ENCODE measurements around the gene DLG2.
"Not testable (repeated sequence)": the region's sequence is repeated elsewhere in the genome, so short reads cannot be mapped to it uniquely, and the experiment has no call there.

The DLG2 gene

DNA sequence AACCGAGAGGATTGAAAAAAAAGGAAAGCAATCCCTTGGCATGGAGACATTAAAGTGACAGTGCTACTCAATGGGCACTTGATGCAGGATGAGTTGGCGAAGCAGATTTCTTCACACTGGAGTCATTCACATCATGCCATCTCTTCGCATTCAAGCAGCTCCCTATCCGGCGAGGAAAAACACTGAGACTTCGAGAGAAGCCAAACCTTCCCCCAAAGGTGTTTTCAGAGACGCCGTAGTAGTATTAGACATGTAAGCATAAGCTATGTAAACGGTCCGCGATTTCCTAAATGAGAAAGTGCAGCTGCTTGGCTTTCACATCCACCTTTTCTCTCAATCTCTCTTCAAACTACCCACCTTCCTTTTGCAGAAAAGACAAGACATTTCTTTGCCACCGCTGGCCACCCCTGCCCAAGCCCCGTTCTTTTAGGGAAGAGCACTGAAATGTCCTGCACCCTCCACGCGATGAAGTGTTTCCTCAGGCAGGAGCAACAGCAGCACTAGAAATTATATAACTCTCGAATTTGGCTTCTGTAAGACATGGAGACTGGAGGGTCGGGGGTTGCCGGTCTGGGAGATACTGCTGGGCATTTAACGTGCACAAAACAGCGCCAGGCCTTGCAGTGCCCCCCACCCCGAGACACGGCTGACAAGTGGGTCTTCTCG lies at the start of gene DLG2:
DLG2 (minus strand) TSS at position 13 of the 666 bp plus-strand sequence.
- DNase-seq: no peak

DNA sequence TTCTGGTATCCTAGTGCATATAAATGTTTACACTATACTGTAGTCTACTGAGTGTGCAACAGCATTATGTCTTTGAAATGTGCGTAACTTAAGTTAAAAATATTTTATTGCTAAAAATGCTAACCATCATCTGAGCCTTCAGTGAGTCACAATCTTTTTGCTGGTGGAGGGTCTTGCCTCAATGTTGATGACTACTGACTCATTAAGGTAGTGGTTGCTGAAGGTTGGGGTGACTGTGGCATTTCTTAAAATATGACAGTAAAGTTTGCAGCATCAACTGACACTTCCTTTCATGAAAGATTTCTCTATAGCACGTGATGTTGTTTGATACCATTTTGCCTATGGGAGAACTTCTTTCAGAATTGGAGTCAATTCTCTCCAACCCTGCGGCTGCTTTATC lies 46.2 kb upstream of the DLG2 start:
- DNase-seq: no peak

DNA sequence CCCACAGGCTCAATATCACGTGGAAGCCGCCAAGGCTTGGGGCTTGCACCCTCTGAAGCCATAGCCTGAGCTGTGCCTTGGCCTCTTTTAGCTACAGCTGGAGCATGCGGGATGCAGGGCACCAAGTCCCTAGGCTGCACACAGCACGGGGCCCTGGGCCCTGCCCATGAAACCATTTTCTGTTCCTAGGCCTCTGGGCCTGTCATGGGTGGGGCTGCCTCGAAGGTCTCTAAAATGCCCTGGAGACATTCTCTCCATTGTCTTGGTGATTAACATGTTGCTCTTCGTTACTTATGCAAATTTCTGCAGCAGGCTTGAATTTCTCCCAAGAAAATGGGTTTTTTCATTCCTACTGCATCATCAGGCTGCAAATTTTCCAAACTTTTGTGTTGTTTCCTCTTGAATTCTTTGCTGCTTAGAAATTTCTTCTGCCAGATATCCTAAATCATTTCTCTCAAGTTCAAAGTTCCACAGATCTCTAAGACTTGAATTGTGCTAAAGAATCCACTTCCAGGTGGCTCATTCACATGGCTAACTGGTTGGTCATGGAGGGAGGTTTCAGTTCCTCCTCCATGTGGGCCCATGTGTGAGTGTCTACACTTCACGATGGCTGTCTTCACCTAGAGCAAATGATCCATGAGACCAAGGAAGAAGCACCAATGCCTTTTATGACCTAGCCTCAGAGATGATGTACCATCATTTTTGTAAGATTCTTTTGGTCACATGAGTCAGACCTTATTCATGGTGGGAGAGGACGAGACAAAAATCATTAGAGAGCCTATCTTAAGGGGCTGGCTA lies 45.2 kb upstream of the DLG2 start:
- no peak for DNase-seq

DNA sequence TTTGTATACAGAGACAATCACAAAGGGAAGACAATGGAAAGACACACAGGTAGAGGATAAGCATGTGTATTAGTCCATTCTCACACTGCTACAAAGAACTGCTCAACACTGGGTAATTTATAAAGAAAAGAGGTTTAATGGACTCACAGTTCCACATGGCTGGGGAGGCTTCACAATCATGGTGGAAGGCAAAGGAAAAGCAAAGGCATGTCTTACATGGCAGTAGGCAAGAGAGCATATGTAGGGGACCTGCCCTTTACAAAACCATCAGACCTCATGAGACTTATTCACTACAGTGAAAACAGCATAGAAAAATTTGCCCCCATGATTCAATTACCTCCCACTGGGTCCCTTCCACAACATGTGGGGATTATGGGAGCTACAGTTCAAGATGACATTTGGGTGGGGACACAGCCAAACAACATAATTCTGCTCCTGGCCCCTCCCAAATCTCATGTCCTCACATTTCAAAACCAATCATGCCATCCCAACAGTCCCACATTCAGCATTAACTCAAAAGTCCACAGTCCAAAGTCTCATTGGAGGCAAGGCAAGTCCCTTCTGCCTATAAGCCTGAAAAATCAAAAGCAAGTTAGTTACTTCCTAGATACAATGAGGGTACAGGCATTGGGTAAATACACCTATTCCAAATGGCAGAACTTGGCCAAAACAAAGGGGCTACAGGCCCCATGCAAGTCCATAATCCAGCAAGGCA lies 44.0 kb upstream of the DLG2 start:
- not testable (repeated sequence) for DNase-seq

DNA sequence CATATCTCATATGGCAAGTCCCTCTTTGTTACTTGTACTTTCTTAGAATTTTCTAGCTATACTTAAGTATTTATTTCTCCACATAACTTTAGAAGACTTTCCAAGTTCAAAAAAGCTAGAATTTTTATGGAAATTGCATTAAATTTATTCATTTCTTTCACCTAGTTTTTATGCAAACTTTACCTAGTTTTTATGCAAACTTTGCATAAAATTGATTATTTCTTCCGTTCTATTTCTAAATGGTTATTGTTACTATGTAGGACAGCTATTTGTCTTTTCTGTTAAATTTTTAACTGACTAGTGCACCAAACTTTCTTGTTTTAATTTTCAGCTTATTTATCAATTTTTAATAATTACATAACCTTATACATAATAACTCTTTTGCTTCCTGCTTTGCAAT lies 41.0 kb upstream of the DLG2 start:
- DNase-seq: no peak

DNA sequence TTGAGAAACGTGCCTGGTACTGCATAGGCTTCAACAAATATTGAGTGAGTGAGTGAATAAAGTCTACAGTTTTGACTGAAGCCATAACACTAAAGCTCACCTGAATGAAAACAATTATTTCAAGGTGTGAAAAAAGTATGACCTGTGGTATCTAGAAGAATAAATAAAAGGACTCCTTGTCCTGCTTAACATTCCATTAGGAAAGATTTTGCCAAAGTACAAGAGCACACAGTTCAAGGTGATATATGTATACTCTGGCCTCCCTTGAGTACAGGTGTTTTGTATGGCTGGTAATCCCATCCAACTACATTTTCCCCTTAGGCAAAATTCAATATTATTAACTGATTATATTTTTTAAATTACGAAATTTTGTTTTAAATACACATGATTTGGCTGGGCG lies 39.5 kb upstream of the DLG2 start:
- no peak for DNase-seq

DNA sequence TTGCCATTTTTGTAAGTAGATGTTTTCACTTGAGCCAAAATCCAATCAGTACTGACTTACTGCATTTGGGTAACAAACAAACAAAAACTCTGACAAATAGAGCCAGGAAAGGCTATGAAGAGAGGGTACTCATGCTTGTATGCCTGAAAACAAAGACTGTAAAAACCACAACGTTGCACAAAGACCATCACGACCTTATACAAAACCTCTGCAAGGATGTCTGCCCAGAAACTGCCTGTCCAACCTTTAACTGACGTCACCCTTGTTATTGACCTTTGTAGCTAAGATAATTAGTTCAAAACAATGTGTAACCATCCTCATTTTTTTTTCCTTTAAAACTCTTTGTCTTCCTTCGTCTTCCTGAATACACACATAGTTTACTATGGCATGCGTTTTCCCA lies 38.6 kb upstream of the DLG2 start:
- DNase-seq: no peak

DNA sequence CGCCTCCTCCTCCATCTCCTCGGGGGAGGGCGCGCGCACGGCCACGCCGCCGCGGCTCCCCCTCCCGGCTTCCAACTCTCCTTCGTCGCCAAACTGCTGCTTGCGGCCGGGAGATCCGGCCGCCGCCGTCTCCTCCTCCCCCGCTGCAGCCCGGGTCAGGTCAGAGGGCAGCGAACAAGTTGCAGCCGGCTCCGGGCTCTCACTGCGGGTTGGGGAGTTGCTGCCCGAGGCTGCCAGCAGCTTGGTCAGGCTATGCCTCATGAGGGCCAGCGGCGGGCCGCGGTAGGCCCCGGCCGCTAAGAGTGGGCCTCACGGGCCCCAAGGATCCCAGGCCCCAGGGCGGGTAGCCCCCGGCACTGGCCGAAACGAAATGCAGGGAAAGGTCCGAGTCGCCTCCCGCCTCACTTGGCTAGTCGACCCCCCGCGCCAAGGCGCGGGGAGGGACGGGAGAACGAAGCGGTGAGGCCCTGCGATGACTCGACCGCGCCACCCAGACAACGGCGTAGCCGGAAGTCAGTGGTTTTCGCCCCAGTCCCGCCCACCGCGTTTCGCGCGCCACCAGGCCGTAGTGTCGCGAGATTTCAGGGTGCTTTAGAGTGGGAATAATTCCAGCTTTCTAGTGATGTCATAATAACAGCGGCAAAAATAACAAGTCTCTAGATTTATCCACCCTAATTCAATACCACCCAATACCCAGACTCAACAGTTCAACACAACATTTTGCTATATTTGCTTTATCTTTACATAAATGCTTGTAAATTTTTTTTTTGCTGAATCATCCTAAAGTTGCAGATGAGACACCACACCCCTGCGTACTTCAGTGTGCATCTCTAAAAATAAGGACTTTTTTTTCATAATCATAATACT lies 37.7 kb upstream of the DLG2 start, which contains the start of gene CREBZF:
CREBZF (minus strand) TSS at position 515 of the 867 bp plus-strand sequence; CDS start at position 261, 254 bp downstream.
- DNase-seq: peak; percentile 97

DNA sequence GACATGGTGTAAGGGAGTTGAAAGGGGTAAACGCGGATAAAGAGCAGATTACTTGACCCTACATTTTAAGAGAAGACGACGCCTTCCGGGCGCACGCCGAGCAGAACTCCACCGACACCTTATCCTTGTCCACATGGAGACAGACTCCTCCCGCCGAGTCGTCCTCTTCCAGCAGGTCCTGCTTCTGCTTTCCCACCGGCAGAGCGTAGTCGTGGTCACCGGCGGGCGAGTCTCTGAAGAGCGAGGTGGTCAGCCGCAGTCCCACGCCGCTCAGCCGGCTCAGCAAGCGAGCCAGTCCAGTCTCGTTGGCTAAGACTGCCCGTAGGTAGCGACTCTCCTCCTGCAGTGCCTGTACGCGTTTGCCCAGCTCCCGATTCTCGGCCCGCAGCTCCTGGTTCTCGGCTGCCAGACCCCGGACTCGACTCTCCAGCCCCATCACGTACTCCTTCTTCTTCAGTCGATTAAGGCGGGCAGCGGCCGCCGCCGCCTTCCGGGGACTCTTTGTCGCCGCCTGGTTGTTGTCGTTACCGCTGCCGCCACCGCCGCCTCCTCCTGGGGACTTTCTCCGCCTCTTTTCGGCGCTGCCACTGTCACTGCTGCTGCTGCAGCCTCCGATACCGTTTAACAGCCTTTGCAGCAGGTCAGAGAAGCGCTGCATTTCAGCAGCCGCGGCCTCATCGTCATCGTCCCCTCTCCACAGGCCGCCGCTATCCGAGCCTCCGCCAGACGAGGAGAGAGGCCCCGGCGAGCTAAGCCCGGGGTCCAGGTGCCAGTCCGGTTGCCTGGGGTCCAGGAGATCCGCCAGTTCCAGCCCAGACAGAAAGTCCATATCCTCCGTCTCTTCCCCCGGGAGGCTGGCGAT lies 36.8 kb upstream of the DLG2 start:
- peak; percentile 96 for DNase-seq

DNA sequence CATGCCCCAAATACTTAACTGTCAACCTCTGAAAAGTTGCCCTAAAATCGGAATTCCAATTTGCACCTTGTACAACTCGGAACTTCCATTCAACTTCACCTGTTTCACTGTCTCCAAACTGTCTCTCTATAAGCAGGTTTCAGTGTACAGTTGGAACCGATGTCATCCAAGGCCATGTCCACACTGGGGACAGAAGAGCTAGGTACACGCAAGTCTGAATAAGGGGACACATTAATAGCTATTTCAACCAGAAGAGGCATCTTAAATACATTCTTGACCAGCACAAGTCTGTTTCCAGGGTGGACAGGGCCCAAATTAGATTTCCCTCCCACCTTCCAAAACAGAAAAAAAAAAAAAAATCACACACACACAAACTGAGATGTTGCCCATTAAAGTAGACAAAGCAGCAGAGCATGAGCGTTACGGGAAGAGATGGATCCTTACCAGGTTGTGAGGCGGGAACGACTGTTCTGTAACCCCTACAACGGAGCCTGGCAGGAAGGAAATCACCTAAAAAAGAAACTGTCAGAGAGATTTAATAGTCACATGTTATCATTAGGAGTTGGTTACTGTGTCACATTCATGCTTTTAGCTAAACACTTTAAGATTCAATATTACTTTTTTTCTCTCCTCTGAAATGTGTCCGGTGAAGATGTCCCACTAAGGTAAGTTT lies 36.1 kb upstream of the DLG2 start:
- DNase-seq: no peak

DNA sequence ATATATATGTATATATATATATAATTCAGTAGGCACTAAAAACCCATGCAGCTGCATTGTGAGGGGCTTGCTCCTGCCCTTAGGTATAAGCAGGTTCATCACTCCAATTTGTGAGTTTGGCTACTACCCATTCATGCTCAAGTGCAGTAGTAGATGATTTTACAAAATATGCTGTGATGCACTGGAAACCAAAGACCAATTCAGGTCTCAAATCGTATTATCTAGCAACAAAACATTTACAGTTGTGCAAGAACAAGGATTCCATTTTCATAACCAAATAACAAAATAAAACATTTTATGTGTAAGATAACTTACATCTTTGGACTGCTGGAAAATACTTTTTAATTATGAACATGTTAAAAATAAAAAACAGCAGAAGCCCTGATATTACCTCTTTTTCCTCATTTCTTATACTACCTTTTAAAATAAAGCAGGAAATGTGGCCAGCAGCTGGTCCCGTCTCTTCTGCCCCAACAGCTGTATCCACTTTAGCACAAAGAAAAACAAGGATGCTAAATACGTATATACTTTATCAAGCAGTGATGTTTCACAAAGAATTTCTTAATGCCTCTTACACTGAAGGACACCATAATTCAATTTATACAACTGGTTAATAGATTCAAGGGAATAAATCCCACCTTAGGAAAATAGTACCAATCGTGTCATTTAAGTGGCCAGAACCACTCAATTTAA lies 35.0 kb upstream of the DLG2 start:
- DNase-seq: no peak

DNA sequence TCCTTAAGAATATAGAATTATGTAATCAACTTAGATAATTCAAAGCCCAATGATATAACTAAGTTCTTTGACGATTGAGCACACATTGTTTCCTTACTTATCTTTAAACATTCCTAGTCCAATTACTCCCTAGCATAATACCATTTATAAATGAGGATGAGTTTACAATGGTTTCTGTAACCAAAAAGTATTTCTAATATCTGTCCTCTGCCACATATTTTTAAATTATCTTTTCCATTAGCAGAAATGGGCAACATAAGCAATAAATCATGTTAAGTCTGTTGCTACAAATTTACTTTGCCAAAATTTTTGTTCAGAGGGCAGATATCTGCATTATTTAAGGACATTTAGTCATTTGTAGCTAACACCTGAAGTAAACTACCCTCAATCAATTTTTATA lies 31.0 kb upstream of the DLG2 start:
- DNase-seq: no peak

DNA sequence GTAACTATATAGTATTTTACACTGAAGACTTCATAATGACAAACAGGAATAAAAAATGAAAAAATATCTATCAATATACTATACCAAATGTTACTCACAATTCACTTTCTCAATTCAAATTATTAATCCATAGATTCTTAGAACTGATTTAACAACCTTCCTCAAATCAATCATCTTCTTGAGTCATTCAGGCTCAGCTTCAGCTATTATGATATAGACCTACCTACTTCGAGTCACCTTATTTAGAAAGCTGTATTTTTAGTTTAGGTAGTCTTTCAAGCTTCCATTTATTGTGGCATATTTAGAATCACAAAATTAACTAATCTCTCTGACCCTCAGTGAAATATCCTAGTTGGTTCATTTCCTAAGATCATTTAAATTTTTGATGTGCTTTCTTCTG lies 29.6 kb upstream of the DLG2 start:
- DNase-seq: no peak

DNA sequence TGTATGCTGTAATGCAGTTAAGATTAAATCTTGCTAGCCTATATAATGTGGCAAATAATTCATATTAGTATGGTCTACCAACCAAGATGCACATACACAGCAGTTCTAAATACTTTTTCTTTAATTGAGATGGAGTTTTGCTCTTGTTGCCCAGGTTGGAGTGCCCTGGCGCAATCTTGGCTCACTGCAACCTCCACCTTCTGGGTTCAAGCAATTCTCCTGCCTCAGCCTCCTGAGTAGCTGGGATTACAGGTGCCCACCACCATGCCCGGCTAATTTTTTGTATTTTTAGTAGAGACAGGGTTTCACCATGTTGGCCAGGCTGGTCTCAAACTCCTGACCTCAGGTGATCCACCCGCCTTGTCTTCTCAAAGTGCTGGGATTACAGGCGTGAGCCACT lies 27.2 kb upstream of the DLG2 start:
- DNase-seq: not testable (repeated sequence)

DNA sequence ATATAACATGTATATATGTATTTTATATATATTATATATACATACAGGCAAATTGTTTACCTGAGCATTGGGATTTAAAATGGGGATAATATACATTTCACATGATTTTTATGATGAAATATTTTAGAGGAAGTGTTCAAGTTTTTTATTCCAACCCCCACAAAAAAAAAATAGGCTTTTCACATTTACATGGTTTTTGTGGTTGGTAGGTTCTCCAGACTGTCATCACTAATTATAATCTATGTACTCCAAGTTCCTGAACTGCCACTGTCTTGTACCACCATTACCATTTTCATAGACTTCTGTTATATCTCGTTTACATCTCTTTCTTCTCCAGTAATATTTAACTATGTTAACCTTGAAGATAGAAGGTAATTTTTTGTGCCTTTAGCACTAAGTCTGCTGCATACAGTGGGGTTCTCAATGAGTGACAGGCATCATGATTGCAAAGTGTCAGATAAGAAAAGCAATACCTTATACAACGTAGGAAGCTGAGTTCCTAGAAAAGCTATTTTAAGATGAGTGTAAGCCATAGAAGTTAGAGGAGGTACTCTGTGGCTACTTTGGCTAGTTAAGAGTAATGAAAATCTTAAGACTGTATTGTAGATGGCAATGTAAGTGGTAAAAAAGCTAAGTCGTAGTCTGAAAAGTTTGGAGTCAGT lies 25.8 kb upstream of the DLG2 start:
- no peak for DNase-seq

DNA sequence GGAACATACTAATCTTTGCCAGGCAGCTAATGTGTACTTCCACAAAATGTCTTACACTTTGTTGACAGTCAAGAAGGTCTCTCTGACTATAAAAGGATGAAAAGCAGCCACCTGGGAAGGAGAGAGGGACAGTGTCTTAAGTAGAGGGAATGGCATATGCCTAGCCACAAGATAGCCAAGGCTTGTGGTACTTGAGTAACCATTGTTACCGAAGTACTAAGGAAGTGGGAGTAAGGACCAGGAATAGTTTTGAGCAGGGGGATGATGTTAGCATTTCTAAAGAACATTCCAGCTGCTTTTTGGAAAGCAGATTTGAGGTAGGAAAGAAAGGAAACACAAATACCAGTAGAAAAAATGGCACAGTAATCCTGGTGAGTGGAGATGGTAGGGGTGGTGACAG lies 24.0 kb upstream of the DLG2 start:
- DNase-seq: no peak

DNA sequence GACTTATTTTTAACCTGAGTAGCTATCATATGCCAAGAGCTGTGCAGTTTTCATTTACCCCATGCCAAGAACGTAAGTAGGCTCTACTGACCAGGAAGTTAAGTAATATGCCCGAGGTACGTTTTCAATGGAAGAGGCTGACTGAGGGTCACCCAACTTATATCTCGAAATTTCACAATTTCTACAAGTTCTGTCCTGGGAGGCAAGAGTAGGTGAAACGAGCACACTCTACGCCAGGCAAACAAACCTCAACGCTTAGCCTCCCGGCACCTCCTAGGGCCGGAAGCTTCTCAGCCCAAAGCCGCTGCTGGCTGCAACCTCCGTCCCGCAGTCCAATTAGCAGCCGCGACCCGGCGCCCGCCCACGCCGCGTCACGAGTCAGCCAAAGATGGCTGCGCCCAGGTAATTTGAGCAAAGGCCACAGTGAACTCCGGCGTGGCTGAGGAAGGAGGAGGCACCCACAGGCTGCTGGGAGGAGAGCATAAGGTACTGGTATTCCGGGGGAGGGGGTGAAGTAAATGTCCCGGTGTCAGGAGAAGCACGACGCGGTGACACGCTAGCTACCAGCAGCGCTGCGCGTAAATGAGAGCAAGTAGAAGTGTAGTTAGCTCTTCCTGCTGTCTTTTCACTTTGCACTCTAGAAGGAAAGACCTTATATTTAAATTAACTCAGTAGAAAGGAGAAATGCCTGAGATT lies 20.6 kb upstream of the DLG2 start, which contains the start of gene TMEM126A:
TMEM126A (plus strand) TSS at position 364 of the 696 bp plus-strand sequence. CDS start 2,289 bp downstream, outside the sequence.
- peak; percentile 97 for DNase-seq

DNA sequence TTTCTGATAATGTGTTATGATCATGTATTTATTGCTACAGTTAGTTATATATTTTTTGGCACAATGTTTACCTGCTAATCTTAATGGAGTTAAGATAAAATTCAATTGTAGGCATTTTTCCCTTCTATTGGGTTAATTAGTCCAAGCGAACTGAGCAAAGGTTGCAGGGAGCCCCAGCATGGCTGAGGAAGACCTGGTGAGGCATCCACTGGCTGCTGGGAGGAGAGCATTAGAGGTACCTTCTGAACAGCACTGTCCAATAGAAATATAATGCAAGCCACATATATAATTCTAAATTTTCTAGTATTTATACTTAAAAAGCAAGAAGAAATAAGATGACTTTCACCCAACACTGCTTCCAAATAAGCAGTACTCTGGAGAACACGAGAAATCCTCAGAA lies 19.9 kb upstream of the DLG2 start:
- DNase-seq: no peak

DNA sequence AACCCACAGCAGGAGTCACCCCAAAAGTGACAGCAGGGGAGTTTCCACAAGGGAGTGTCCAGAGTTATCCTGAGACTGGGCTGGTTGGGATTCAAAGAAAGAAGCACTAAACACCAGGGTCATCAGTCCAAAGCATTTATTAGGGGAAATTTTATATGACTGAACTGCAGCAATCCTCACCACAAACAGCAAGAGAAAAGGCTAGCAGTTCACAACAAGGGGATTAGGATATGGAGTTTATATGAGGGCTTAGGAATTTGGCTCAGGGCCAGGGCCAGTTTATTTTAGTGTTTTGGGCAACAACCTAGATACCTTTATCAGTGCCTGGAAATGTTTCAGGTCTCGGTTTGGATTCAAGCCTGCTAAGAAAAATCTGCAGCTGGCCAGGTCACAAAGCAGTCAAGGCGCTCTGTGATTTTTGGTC lies 16.1 kb upstream of the DLG2 start:
- no peak for DNase-seq
